Uterus (tissue), 2 donors: ENCODE data around the gene PRKN.

Experiments used
- CTCF ChIP-seq, 4 experiments: fragments of 200-600 bp in 2 of 4; fragments of 450-650 bp in 2 of 4; sonication (generic) in 2 of 4; IDR thresholded peaks; one replicate each; pipeline ENCODE4 v1.5.1; 2016 to 2019; ENCODE audit warnings: antibody characterized with exemption in 4 of 4, mild to moderate bottlenecking in 2 of 4, moderate library complexity in 1 of 4
- POLR2A ChIP-seq, 2 donors: fragments of 450-650 bp; IDR thresholded peaks; one replicate each; pipeline ENCODE4 v1.6.1; 2016; ENCODE audit warnings: antibody characterized with exemption in 2 of 2, mild to moderate bottlenecking in 1 of 2, moderate library complexity in 1 of 2

GRCh38 chr6:161463071-161463470 is 1264.5 kb downstream of the PRKN start:
- TF ChIP-seq CTCF (IDR thresholded peaks at IDR 0.05) = no peak
- TF ChIP-seq POLR2A (IDR thresholded peaks at IDR 0.05) = no peak
